Large intestine (tissue), 3 donors: ENCODE measurements around the gene HSPB8. TPM values are rescaled to one million over a fixed set of nuclear protein-coding genes. Genes with fewer than 3 reads are reported as not detected.

Experiments used
- DNase-seq, 2 donors: peaks; one replicate each; pipeline versions ENCODE4 v3.0.0 to v3.0.0-alpha.2; 2013
- H3K27ac ChIP-seq: one replicate; pipeline ENCODE4 v1.5.1; 2013; ENCODE audit warnings: low read length
- H3K27me3 ChIP-seq: 2 replicates; pipeline ENCODE4 v1.6.1; 2013; ENCODE audit warnings: low read length; ENCODE audit not compliant: control insufficient read depth, insufficient read depth
- H3K36me3 ChIP-seq: 2 replicates; pipeline ENCODE4 v1.6.1; 2013; ENCODE audit warnings: low read length; ENCODE audit not compliant: control insufficient read depth, insufficient read depth
- H3K4me1 ChIP-seq: one replicate; pipeline ENCODE4 v1.6.1; 2013; ENCODE audit warnings: low read length; ENCODE audit not compliant: control insufficient read depth, insufficient read depth
- H3K4me3 ChIP-seq: one replicate; pipeline ENCODE4 v1.5.1; 2013; ENCODE audit warnings: low read length
- H3K9me3 ChIP-seq: one replicate; pipeline ENCODE4 v1.6.1; 2013; ENCODE audit warnings: mild to moderate bottlenecking, low read depth, low read length, moderate library complexity; ENCODE audit not compliant: control insufficient read depth
- WGBS: methylation state at CpG from one replicate; pipeline ENCODE4 v1.1.5; 2013; ENCODE audit warnings: low lambda C conversion rate; ENCODE audit not compliant: insufficient coverage; 5-methylcytosine and 5-hydroxymethylcytosine counted together
- polyA plus RNA-seq: library from polyadenylated mRNA; unstranded; fragments of 120-200 nt; gene quantifications from one replicate; pipeline ENCODE4 v1.2.1, GENCODE V29; 2013

Gene HSPB8
- polyA plus RNA-seq, 1 donor = 8.4 TPM

GRCh38 chr12:119181202-119181601, 2.5 kb downstream of the HSPB8 start:
- no peak overlapping the region for H3K4me3 ChIP-seq
- no CpG with 5 or more reads among the region's 2 CpGs for WGBS
- H3K4me1 ChIP-seq = no peaks in the 10 kb centered on the region
- no peaks in the 10 kb centered on the region for H3K36me3 ChIP-seq
- peaks cover 21% of the 10 kb centered on the region for H3K27me3 ChIP-seq
- DNase-seq = no peak
- H3K27ac ChIP-seq = no peak overlapping the region
- peaks cover 3% of the 10 kb centered on the region for H3K9me3 ChIP-seq

- H3K9me3 ChIP-seq = peaks cover 3% of the 10 kb centered on the region
- no peaks in the 10 kb centered on the region for H3K36me3 ChIP-seq
- no peak overlapping the region for H3K4me3 ChIP-seq
- H3K27ac ChIP-seq = no peak overlapping the region
- H3K4me1 ChIP-seq = no peaks in the 10 kb centered on the region
- H3K27me3 ChIP-seq = peaks cover 17% of the 10 kb centered on the region
- DNase-seq = no peak
- no CpG with 5 or more reads among the region's 3 CpGs for WGBS
Observed at GRCh38 chr12:119181944-119182343, 3.2 kb downstream of the HSPB8 start.

DNA sequence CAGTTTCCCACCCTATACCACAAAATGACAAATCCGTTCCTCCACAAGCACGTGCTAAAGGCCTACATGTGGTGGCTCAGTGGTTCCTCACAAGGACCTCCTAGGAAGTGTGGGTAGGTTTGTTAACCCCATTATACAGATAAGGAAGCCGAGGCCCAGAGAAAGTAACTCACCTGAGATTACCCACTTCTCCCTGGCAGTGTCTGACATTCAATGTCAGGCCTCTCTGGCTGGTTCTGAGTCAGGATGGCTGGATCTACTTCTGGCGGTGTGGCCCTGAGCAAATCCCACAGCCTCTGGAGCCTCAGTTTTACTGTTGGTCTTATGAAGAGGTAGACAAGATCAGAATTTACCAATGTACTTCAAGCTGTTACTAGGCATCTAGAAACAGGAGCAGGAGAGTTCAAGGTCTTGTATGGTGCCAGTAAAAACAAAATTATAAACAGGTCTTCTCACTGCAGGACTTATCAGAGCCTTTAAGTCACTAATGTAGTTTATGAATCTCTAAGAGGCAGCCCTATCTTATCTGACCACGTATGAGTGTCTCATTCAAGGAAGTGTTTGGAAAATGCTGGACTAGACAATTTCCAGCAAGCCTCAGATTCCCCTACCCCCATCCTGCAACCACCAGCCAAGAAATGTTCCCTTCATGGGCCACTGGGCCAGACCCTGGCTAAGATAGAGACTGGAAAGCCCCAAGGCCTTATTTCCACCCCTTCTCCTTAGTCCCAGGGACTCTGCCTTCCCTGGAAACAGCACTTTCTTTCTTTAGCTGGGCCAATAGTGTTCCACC, 4.2 kb downstream of the HSPB8 start:
- no peaks in the 10 kb centered on the region for H3K36me3 ChIP-seq
- H3K4me3 ChIP-seq = no peak overlapping the region
- H3K27ac ChIP-seq = no peak overlapping the region
- H3K9me3 ChIP-seq = peaks cover 3% of the 10 kb centered on the region
- no peaks in the 10 kb centered on the region for H3K4me1 ChIP-seq
- H3K27me3 ChIP-seq = peaks cover 16% of the 10 kb centered on the region
- no peak for DNase-seq
- WGBS = no CpG with 5 or more reads among the region's 5 CpGs

DNA sequence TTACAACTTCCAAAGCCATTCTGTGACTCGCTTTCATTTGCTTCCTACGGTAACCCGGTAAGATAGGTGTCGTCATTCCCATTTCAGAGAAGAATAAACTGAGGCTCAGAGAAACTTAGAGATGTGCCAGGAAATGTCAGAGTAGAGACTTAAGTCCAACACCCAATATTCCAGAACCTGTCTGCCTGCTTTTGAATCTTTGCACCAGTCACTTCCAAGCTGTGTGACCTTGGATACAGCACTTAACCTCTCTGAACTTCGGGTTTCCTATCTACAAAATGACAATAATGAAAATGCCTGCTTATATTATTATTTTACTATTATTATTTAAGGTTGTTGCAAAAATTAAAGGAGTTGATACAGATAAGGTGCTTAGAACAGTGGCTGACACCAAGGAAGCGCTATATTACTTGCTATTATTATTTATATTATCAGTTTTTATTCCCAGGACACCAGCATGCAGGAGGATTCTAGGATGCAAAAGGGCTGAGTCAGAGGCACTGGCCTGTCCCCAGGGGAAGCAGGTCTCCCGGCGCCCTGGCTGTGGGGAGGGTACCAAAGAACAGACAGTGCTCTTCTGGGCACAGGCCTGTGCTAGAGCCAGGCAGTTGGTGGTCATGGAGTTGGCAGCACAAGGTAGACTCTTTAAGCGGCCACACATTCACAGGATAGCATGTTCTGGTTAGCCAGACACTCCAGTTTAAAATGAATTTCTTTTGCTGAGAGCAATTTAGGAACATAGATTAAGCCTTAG, 5.4 kb downstream of the HSPB8 start:
- no peak for DNase-seq
- Histone ChIP-seq H3K4me3 (no peak overlapping the region), H3K27me3 (peaks cover 5% of the 10 kb centered on the region), H3K4me1 (no peaks in the 10 kb centered on the region), H3K36me3 (no peaks in the 10 kb centered on the region), H3K27ac (no peak overlapping the region), H3K9me3 (peaks cover 3% of the 10 kb centered on the region)
- 94% methylated on average over 3 of the region's 9 CpGs for WGBS

DNA sequence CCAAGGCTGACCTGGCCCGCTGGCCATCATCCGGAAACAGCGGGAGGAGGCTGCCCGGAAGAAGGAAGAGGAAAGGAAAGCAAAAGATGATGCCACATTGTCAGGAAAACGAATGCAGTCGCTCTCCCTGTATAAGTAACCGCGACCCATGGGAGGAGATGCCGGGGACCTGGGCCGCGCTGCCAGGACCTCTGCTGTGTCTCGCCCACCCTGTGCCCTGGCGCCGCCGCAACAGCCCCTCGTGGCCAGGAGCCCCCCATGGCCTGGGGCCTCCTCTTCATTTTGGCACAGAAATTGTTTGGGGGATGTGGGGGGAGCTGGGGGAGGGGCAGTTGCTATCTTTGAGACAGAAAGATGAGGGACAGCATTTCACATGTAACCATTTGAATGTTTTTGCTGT, 16.5 kb downstream of the HSPB8 start:
- Histone ChIP-seq H3K9me3 (no peaks in the 10 kb centered on the region), H3K36me3 (no peaks in the 10 kb centered on the region), H3K4me1 (no peaks in the 10 kb centered on the region), H3K27ac (no peak overlapping the region), H3K27me3 (no peaks in the 10 kb centered on the region), H3K4me3 (no peak overlapping the region)
- DNase-seq = no peak
- 96% methylated on average over 4 of the region's 16 CpGs for WGBS

DNA sequence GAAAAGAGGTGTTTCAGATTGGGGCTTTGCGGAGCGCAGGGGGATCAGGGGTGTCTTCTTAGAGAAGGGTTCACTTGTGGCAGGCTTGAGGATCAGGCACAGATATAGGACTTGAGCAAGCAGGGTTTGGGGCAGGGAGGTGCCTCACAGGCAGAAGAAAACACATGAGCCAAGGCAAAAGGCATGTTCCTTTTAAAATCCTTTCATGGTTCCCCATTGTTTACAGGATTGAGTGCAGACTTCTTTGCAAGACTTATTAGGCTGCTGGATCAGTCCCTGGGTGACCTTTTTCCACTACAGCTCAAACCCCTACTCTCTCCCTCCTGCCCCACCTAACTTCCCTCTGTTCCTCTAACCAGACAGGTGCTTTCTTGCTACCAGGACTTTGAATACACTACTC, 19.7 kb downstream of the HSPB8 start:
- no peaks in the 10 kb centered on the region for H3K36me3 ChIP-seq
- no CpG with 5 or more reads among the region's 2 CpGs for WGBS

DNA sequence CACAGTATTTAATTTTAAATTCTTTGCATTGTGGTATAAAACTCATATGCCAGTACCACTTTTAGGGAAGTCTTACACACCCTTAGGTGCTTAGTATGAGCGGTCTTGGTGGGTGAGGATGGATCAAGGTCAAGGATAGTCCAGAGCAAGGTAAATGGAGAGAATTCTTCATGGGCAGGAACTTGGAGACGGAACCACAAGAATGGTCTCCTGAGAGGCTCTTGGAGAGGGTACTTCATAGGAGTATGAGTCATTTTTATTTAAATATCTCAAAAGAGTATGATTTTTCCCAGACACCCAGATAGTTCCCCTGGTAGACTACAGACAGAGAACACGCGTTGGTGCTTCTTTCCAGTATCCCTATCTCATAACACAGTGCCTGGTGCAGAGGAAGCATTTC, 21.9 kb downstream of the HSPB8 start:
- WGBS = 100% methylated on average over 1 of the region's 4 CpGs
- Histone ChIP-seq H3K4me1 (no peaks in the 10 kb centered on the region), H3K4me3 (no peak overlapping the region), H3K27ac (no peak overlapping the region), H3K36me3 (no peaks in the 10 kb centered on the region), H3K27me3 (no peaks in the 10 kb centered on the region), H3K9me3 (no peaks in the 10 kb centered on the region)
- DNase-seq = no peak

More for the DNA sequence above, 19.7 kb downstream of the HSPB8 start:
- Histone ChIP-seq H3K27ac (no peak overlapping the region), H3K9me3 (no peaks in the 10 kb centered on the region), H3K4me1 (no peaks in the 10 kb centered on the region), H3K4me3 (no peak overlapping the region), H3K27me3 (no peaks in the 10 kb centered on the region)
- no peak for DNase-seq

GRCh38 chr12:119201789-119202543, 23.2 kb downstream of the HSPB8 start:
- no peak for DNase-seq
- Histone ChIP-seq H3K4me3 (no peak overlapping the region), H3K36me3 (no peaks in the 10 kb centered on the region), H3K4me1 (no peaks in the 10 kb centered on the region), H3K9me3 (no peaks in the 10 kb centered on the region), H3K27ac (no peak overlapping the region), H3K27me3 (no peaks in the 10 kb centered on the region)
- no CpG with 5 or more reads among the region's 9 CpGs for WGBS

DNA sequence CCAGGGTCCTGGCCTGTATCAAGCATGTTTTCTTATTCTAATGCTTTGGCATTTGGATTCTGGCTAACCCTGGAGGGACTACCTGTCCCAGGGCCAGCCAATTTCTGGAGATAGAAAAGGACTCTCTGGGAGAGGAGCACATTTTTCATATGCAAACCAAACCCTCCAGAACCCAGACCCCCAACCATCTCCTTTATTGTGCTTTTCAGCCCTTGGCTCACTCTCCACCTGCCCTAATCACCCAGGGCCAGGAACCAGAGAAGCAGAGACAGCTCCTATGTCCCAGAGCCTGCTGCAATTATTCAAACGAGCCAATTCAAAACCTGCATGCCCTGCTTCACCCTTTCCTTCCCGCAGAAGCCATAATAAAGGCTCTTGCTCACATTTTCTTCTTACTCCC, 23.8 kb downstream of the HSPB8 start:
- Histone ChIP-seq H3K4me1 (no peaks in the 10 kb centered on the region), H3K36me3 (no peaks in the 10 kb centered on the region), H3K27me3 (no peaks in the 10 kb centered on the region), H3K27ac (no peak overlapping the region), H3K4me3 (no peak overlapping the region), H3K9me3 (no peaks in the 10 kb centered on the region)
- DNase-seq = no peak
- WGBS = 40% methylated on average over 1 of the region's 2 CpGs

- no peak overlapping the region for H3K4me3 ChIP-seq
- H3K9me3 ChIP-seq = no peaks in the 10 kb centered on the region
- WGBS = no CpG with 5 or more reads among the region's 2 CpGs
- DNase-seq = peak in 1 of 2 donors; percentile 14
- H3K36me3 ChIP-seq = no peaks in the 10 kb centered on the region
- H3K27ac ChIP-seq = no peak overlapping the region
- no peaks in the 10 kb centered on the region for H3K27me3 ChIP-seq
- no peaks in the 10 kb centered on the region for H3K4me1 ChIP-seq
Observed at GRCh38 chr12:119204131-119204530, 25.4 kb downstream of the HSPB8 start.
